Measurements from ENCODE around the gene AOPEP. TPM values are rescaled to one million over a fixed set of nuclear protein-coding genes. Genes with fewer than 3 reads are reported as not detected.

The AOPEP gene
- total RNA-seq, 1 experiment from 2014 or later, result 14.4 TPM

- H3K4me3 Mint-ChIP-seq, result no peak overlapping the region
- no peak overlapping the region for H3K27ac Mint-ChIP-seq
- ChIA-PET POLR2A (no interaction called here), CTCF (no interaction called here)
- TF ChIP-seq ZNF425 (CRISPR knock-in tag; conservative IDR thresholded peaks at IDR 0.05), result no peak
- TF ChIP-seq CDX4 (CRISPR knock-in tag; IDR thresholded peaks at IDR 0.05; ENCODE audit: borderline replicate concordance), result no peak
- no peak for TF ChIP-seq ZNF138 (CRISPR knock-in tag; conservative IDR thresholded peaks at IDR 0.05)
- TF ChIP-seq ETV6 (CRISPR knock-in tag; IDR thresholded peaks at IDR 0.05), result no peak
- TF ChIP-seq PREB (CRISPR knock-in tag; IDR thresholded peaks at IDR 0.05; ENCODE audit: borderline replicate concordance), result no peak
- TF ChIP-seq PRDM15 (CRISPR knock-in tag; IDR thresholded peaks at IDR 0.05), result no peak
- no peak for TF ChIP-seq CBFB (CRISPR knock-in tag; IDR thresholded peaks at IDR 0.05; ENCODE audit: low read depth)
- TF ChIP-seq ZBTB21 (CRISPR knock-in tag; IDR thresholded peaks at IDR 0.05; ENCODE audit: borderline replicate concordance), result no peak
- no peak for TF ChIP-seq OVOL2 (CRISPR knock-in tag; IDR thresholded peaks at IDR 0.05; ENCODE audit: borderline replicate concordance)
- H3K9me3 Mint-ChIP-seq, result no peaks in the 10 kb centered on the region
- no peak for ATAC-seq
- DNase-seq (ENCODE audit: low spot score), result no peak
- H3K36me3 Mint-ChIP-seq, result no peaks in the 10 kb centered on the region
- H3K4me1 Mint-ChIP-seq, result 0 out of 2 replicates have a peak, but pooled peaks cover 2% of the 10 kb centered on the region
- no peaks in the 10 kb centered on the region for H3K27me3 Mint-ChIP-seq (ENCODE audit: low read depth)
Observed at GRCh38 chr9:94741866-94742265, 15.4 kb downstream of the AOPEP start.

- Mint-ChIP-seq H3K36me3 (no peaks in the 10 kb centered on the region), H3K27ac (no peak overlapping the region), H3K4me1 (0 out of 2 replicates have a peak, but pooled peaks cover 2% of the 10 kb centered on the region), H3K4me3 (no peak overlapping the region), H3K27me3 (ENCODE audit: low read depth) (no peaks in the 10 kb centered on the region), H3K9me3 (no peaks in the 10 kb centered on the region)
- no peak for ATAC-seq
- POLR2A ChIA-PET, result no interaction called here
- DNase-seq (ENCODE audit: low spot score), result no peak
- CTCF ChIA-PET, result no interaction called here
- TF ChIP-seq ATF1 (CRISPR knock-in tag; IDR thresholded peaks at IDR 0.05) (no peak), ZNF219 (CRISPR knock-in tag; IDR thresholded peaks at IDR 0.05; ENCODE audit: borderline replicate concordance) (no peak), ZNF416 (CRISPR knock-in tag; IDR thresholded peaks at IDR 0.05) (no peak), TEAD4 (CRISPR knock-in tag; IDR thresholded peaks at IDR 0.05) (no peak), PRRX2 (CRISPR knock-in tag; IDR thresholded peaks at IDR 0.05) (no peak), IRF2 (CRISPR knock-in tag; IDR thresholded peaks at IDR 0.05; ENCODE audit: borderline replicate concordance, low read depth) (no peak), NFATC4 (CRISPR knock-in tag; IDR thresholded peaks at IDR 0.05) (no peak), MYBL2 (CRISPR knock-in tag; IDR thresholded peaks at IDR 0.05) (no peak), SOX15 (CRISPR knock-in tag; IDR thresholded peaks at IDR 0.05) (no peak)
Observed at GRCh38 chr9:94743035-94743954, 16.8 kb downstream of the AOPEP start.

Measured in WTC11 (cell line).